Liver (tissue), 9 donors: Measurements from ENCODE around the gene ABCB6. TPM values are rescaled to one million over a fixed set of nuclear protein-coding genes. Genes with fewer than 3 reads are reported as not detected.

ENCODE experiments used
- DNase-seq: peaks from one replicate; pipeline ENCODE4 v3.0.0-alpha.2; 2017; ENCODE audit warnings: low spot score
- H3K27ac ChIP-seq, 2 donors: one replicate each; pipeline ENCODE4 v1.7.0; 2013; ENCODE audit warnings: inconsistent platforms in 2 of 2, low read length in 2 of 2, control low read depth in 1 of 2, low read depth in 1 of 2, mild to moderate bottlenecking in 1 of 2
- H3K27me3 ChIP-seq, 4 donors: one replicate each; pipeline versions ENCODE4 v1.6.1 to v1.7.0; 2013; ENCODE audit warnings: low read length in 3 of 4, inconsistent platforms in 1 of 4, mild to moderate bottlenecking in 1 of 4, moderate library complexity in 1 of 4; ENCODE audit not compliant: control insufficient read depth in 4 of 4, insufficient read depth in 4 of 4
- H3K36me3 ChIP-seq, 4 donors: one replicate each; pipeline versions ENCODE4 v1.6.1 to v1.7.0; 2013; ENCODE audit warnings: low read length in 3 of 4, mild to moderate bottlenecking in 3 of 4, low read depth in 1 of 4, moderate library complexity in 1 of 4; ENCODE audit not compliant: control insufficient read depth in 4 of 4, insufficient read depth in 3 of 4
- H3K4me1 ChIP-seq, 4 donors: one replicate each; pipeline versions ENCODE4 v1.6.1 to v1.7.0; 2013; ENCODE audit warnings: low read length in 3 of 4, mild to moderate bottlenecking in 3 of 4, moderate library complexity in 1 of 4; ENCODE audit not compliant: control insufficient read depth in 4 of 4, insufficient read depth in 4 of 4
- H3K4me3 ChIP-seq, 3 donors: one replicate each; pipeline versions ENCODE4 v1.6.1 to v1.7.0; 2013; ENCODE audit warnings: low read length in 3 of 3, control low read depth in 1 of 3, low read depth in 1 of 3, mild to moderate bottlenecking in 1 of 3
- H3K9ac ChIP-seq, 2 donors: one replicate each; pipeline ENCODE4 v1.7.0; 2013; ENCODE audit warnings: low read length in 2 of 2, mild to moderate bottlenecking in 2 of 2, moderate library complexity in 2 of 2, control low read depth in 1 of 2, low read depth in 1 of 2
- H3K9me3 ChIP-seq, 4 donors: one replicate each; pipeline versions ENCODE4 v1.6.1 to v1.7.0; 2013; ENCODE audit warnings: low read length in 3 of 4; ENCODE audit not compliant: control insufficient read depth in 4 of 4
- ATF3 ChIP-seq: IDR thresholded peaks from 2 replicates; pipeline ENCODE4 v1.6.1; 2016; ENCODE audit warnings: antibody characterized with exemption
- CTCF ChIP-seq: fragments of 150-350 bp; IDR thresholded peaks from 2 replicates; pipeline ENCODE4 v1.5.1; 2017; ENCODE audit warnings: improper control_type of control experiment, low read depth, low read length; ENCODE audit not compliant: missing input control
- EGR1 ChIP-seq, 2 donors: IDR thresholded peaks; 2 replicates each; pipeline ENCODE4 v1.6.1; 2016 to 2018; ENCODE audit warnings: antibody characterized with exemption in 2 of 2, low read depth in 2 of 2
- FOXA1 ChIP-seq: IDR thresholded peaks from 2 replicates; pipeline ENCODE4 v1.6.1; 2016; ENCODE audit warnings: antibody characterized with exemption
- FOXA2 ChIP-seq: IDR thresholded peaks from 2 replicates; pipeline ENCODE4 v1.6.1; 2016; ENCODE audit warnings: antibody characterized with exemption
- GABPA ChIP-seq, 2 donors: IDR thresholded peaks in 1 of 2; conservative IDR thresholded peaks in 1 of 2; 2 replicates each; pipeline ENCODE4 v1.6.1; 2016; ENCODE audit warnings: antibody characterized with exemption in 2 of 2, mild to moderate bottlenecking in 1 of 2, moderate library complexity in 1 of 2
- HNF4A ChIP-seq, 2 donors: conservative IDR thresholded peaks; 2 replicates each; pipeline ENCODE4 v1.6.1; 2016; ENCODE audit warnings: antibody characterized with exemption in 2 of 2, mild to moderate bottlenecking in 2 of 2
- HNF4G ChIP-seq: IDR thresholded peaks from 2 replicates; pipeline ENCODE4 v1.6.1; 2016; ENCODE audit warnings: antibody characterized with exemption
- JUND ChIP-seq, 2 donors: IDR thresholded peaks; 2 replicates each; pipeline ENCODE4 v1.6.1; 2016; ENCODE audit warnings: antibody characterized with exemption in 2 of 2
- MAX ChIP-seq: IDR thresholded peaks from 2 replicates; pipeline ENCODE4 v1.6.1; 2016; ENCODE audit warnings: antibody characterized with exemption
- NR2F2 ChIP-seq: IDR thresholded peaks from 2 replicates; pipeline ENCODE4 v1.6.1; 2016; ENCODE audit warnings: antibody characterized with exemption
- RAD21 ChIP-seq, 2 donors: IDR thresholded peaks; 2 replicates each; pipeline ENCODE4 v1.6.1; 2016; ENCODE audit warnings: antibody characterized with exemption in 2 of 2, mild to moderate bottlenecking in 2 of 2
- REST ChIP-seq: IDR thresholded peaks from 2 replicates; pipeline ENCODE4 v1.6.1; 2016; ENCODE audit warnings: antibody characterized with exemption, mild to moderate bottlenecking
- RXRA ChIP-seq, 2 donors: IDR thresholded peaks; 2 replicates each; pipeline ENCODE4 v1.6.1; 2017 to 2018; ENCODE audit warnings: antibody characterized with exemption in 2 of 2, mild to moderate bottlenecking in 1 of 2
- SP1 ChIP-seq: IDR thresholded peaks from 2 replicates; pipeline ENCODE4 v1.6.1; 2018; ENCODE audit warnings: antibody characterized with exemption, mild to moderate bottlenecking
- TAF1 ChIP-seq: conservative IDR thresholded peaks from 2 replicates; pipeline ENCODE4 v1.6.1; 2016; ENCODE audit warnings: antibody characterized with exemption, mild to moderate bottlenecking
- YY1 ChIP-seq: IDR thresholded peaks from 2 replicates; pipeline ENCODE4 v1.6.1; 2016; ENCODE audit warnings: antibody characterized with exemption, mild to moderate bottlenecking
- ZBTB33 ChIP-seq: IDR thresholded peaks from 2 replicates; pipeline ENCODE4 v1.6.1; 2016; ENCODE audit warnings: antibody characterized with exemption
- WGBS: extraction: QIAGEN DNeasy Blood & Tissue Kit; methylation state at CpG from one replicate; pipeline ENCODE4 v1.1.7; 2013; 5-methylcytosine and 5-hydroxymethylcytosine counted together
- polyA plus RNA-seq, 2 donors: library from polyadenylated mRNA; stranded (reverse) in 1 of 2; unstranded in 1 of 2; fragments of 200-250 nt in 1 of 2; fragments of >200 nt in 1 of 2; fragmentation: Nextera tagmentation in 1 of 2; extraction: Ambion mirVana in 1 of 2; gene quantifications; one replicate each; pipeline versions ENCODE4 v1.2.1 to v1.2.3, GENCODE V29; 2013 to 2015
- total RNA-seq, 2 donors: library from RNA; depleted of rRNA; stranded (reverse); fragments of >200 nt; gene quantifications; one replicate each; pipeline ENCODE4 v1.2.3, GENCODE V29; 2014
- donor health status: healthy.
- donor health status: healthy.
- donor health status: healthy.
- donor health status: healthy.
- donor health status: healthy.

ABCB6 gene
- total and polyA plus RNA-seq, 4 donors: 19.0 to 96.1 (median 47.8) TPM

- TF ChIP-seq EGR1 (IDR thresholded peaks at IDR 0.05; ENCODE audit: low read depth in 2 of 2) (no peak), NR2F2 (no peak), FOXA2 (no peak), SP1 (no peak)
Observed at GRCh38 chr2:219183151-219183772, 35.5 kb downstream of the ABCB6 start (continued).

GRCh38 chr2:219182331-219183150, 36.2 kb downstream of the ABCB6 start:
- Histone ChIP-seq H3K9me3 (no peaks in the 10 kb centered on the region), H3K9ac (no peak overlapping the region), H3K4me1 (peaks cover 0 to 15% (median 13%) of the 10 kb centered on the region in 4 donors), H3K36me3 (peaks cover 16 to 48% (median 38%) of the 10 kb centered on the region in 4 donors), H3K27me3 (no peaks in the 10 kb centered on the region), H3K4me3 (no peak overlapping the region), H3K27ac (no peak overlapping the region)
- TF ChIP-seq ATF3 (no peak), RAD21 (IDR thresholded peaks at IDR 0.05) (no peak), CTCF (no peak), HNF4A (conservative IDR thresholded peaks at IDR 0.05) (no peak), MAX (no peak), FOXA1 (no peak), EGR1 (IDR thresholded peaks at IDR 0.05; ENCODE audit: low read depth in 2 of 2) (no peak), NR2F2 (no peak), HNF4G (no peak), GABPA (IDR thresholded peaks at IDR 0.05 in 1 of 2, conservative IDR thresholded peaks at IDR 0.05 in 1 of 2) (no peak), ZBTB33 (no peak), YY1 (no peak), SP1 (no peak), RXRA (IDR thresholded peaks at IDR 0.05) (no peak), REST (no peak), TAF1 (no peak), JUND (IDR thresholded peaks at IDR 0.05) (no peak), FOXA2 (no peak)
- peak; percentile 31 for DNase-seq
- 80% methylated on average over 8 of the region's 8 CpGs for WGBS
